Stimulated activated CD8-positive, alpha-beta memory T cell treated with anti-CD3 and anti-CD28 coated beads, Interleukin-4, amount 100 ng/mL, for 4 hours (primary cell): Measurements from ENCODE around the gene LRRN1.

ENCODE experiments used
- DNase-seq, 2 donors: peaks; one replicate each; pipeline ENCODE4 v3.0.0-alpha.2; 2020; ENCODE audit warnings: low read depth in 2 of 2, low spot score in 1 of 2

The LRRN1 gene

DNA sequence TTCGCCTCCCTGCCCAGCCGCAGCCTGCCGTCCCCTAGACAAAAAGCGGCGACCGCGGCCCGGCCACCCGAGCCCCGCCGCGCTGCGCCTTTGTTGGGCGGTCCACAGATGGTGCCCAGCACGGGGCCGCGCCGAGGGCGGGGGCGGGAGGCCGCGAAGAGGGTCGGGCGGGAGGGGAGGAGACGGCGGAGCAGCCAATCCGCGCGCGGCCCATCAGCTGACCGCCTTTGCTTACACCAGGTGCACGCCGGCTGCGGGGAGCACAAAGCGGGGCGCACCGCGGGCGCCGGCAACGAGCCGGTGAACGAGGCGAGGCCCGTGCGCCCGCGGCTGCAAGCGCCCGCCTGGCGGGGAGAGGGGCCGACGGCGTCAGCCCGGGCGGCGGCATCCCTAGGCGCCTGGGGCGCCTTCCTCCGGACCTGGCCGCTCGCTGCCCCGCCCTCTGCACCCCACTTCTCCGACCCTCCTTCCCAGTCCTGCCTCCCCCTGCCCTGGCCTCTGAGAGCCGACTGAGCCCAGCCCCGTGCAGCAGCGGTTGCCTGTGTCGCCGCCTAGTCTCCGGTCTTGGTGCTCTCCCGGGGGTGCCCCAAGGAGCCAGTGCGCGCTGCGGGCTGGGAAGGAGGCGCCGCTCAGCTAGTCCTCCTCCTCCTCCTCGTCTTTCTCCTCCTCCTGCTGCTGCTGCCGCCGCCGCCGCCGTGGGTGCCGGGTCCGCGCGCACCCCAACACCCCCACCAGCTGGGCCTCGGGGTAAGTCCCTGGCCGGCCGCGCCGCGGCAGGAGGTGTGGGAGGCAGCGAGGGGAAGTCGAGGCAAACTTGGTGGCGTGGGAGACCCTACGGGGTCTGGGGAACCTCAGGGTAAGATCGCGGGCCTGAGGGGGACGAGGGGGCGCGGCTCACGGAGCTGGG lies at the start of gene LRRN1:
Gene LRRN1, plus strand, starts transcription at position 259 of the 907 bp plus-strand sequence. CDS start 45,211 bp downstream, outside the sequence.
- DNase-seq, result peak in 1 of 2 donors; percentile 35

- no peak for DNase-seq
Measured at GRCh38 chr3:3753416-3753815, 45.8 kb upstream of the LRRN1 start.

DNA sequence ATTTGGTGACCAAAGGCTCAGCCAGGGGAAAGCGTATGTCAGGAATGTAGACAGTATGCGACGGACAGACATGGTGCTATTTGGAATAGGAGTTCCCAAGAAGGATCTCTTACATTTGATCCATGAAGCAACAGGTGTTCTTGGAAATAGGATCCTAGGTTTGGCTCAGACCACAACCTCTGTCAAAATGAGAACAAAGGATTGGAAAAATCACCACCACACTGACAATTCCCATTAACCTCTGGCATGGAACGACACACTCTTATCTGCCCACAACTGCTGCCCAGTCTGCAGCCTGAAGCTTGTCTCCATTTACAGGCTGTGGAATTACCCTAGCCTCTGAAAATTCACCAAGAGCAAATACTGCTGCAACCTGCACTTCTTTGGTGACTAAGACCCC lies 33.6 kb upstream of the LRRN1 start:
- no peak for DNase-seq

DNA sequence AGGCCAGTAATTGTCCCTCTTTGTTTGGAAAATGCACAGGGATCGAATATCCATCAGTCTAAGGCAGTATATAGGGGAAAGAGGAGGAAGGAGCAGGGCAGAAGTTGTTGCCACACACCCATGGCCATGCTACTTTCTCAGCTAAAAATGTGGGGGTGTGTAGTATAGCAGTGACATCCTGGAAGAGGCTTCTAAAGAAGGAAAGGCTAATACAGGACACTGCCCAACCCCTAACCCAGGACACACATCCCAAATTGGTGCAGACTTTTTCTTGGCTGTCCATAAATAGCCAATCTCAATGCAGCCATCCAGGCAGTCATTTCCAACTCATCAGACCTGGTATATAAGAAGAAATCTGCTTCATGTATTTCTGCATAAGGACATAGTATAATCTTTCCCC lies 33.1 kb upstream of the LRRN1 start:
- DNase-seq, result no peak

DNA sequence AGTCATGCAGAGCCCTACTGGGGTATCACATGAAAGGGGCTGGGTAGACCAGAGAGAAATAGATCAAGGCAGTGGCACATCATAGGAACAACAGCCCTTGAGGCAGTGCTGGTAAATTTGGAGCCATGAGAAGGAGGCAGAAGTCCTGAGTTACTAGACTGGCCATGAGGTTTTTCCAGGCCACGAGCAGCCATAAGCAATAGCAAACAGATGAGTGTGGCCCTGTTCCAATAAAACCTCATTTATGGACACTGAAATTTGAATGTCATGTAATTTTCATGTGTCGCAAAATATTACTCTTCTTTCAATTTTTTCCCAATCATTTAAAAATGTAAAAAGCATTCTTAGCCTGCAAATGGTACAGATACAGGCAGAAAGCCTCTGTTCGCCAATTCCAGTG lies 28.1 kb upstream of the LRRN1 start:
- no peak for DNase-seq

GRCh38 chr3:3771567-3771966 lies 27.7 kb upstream of the LRRN1 start:
- no peak for DNase-seq

GRCh38 chr3:3772338-3772737 lies 26.9 kb upstream of the LRRN1 start:
- DNase-seq, result no peak

DNA sequence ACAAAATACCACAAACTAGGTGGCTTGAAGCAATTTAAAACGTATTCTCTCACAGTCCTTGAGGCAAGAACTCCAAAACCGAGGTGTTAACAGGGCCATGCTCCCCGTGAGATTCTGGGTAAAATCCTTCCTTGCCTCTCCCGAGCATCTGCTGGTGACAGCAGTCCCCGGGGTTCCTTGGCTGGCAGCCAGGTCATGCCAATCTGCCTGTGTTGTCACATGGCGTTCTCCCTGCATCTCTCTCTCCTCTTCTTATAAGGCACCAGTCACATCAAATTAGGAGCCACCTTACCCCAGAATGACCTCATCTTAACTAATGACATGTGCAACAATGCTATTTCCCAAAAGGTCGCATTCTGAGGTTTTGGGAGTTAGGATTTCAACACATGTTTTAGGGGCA lies 26.3 kb upstream of the LRRN1 start:
- no peak for DNase-seq

DNA sequence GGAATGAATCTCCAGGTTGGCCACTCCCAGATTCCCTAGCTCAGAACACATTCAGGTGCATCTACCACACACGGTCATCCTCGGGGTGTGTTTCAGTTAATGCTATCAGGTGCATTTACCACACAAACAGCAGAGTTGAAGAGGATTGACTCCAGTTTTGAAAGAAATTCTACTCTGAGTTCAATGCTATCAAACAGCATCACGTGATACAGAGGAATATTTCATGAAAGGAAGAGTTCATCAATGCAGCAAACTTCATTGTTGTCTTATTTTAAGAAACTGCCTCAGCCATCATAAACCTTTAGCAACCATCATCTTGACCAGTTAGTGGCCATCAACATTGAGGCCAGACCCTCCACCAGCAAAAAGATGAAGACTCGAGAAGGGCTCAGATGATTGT lies 22.6 kb upstream of the LRRN1 start:
- DNase-seq, result no peak

GRCh38 chr3:3778216-3778615 lies 21.0 kb upstream of the LRRN1 start:
- DNase-seq, result no peak

- no peak for DNase-seq
Measured at GRCh38 chr3:3778641-3779270, 20.5 kb upstream of the LRRN1 start.

GRCh38 chr3:3782457-3782856 lies 16.8 kb upstream of the LRRN1 start:
- DNase-seq, result no peak

- DNase-seq, result no peak
Measured at GRCh38 chr3:3783210-3783609, 16.0 kb upstream of the LRRN1 start.

DNA sequence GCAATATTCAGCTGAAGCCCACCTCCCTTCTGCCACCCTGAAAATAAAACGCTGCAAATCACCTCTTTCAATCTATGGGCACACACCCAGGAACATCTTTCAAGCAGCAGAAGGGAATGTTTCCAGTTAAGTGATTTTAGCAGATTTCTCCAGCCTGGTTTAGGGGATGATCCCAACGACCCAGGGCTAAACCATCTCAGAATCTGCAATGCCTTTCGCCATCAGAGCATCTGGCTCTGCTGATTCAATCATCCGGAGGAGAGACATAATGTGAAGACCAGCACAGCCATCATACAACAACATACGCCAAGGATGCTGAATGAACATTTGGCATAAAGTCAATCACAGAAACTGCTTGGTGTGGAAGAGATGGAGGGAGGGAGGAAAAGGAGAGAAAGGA lies 15.5 kb upstream of the LRRN1 start:
- DNase-seq, result no peak

GRCh38 chr3:3792391-3792790 lies 6.8 kb upstream of the LRRN1 start:
- no peak for DNase-seq

GRCh38 chr3:3798631-3799113 lies 559 bp upstream of the LRRN1 start:
- DNase-seq, result peak in 1 of 2 donors; percentile 17

GRCh38 chr3:3800080-3800455 lies 837 bp downstream of the LRRN1 start:
- DNase-seq, result no peak

DNA sequence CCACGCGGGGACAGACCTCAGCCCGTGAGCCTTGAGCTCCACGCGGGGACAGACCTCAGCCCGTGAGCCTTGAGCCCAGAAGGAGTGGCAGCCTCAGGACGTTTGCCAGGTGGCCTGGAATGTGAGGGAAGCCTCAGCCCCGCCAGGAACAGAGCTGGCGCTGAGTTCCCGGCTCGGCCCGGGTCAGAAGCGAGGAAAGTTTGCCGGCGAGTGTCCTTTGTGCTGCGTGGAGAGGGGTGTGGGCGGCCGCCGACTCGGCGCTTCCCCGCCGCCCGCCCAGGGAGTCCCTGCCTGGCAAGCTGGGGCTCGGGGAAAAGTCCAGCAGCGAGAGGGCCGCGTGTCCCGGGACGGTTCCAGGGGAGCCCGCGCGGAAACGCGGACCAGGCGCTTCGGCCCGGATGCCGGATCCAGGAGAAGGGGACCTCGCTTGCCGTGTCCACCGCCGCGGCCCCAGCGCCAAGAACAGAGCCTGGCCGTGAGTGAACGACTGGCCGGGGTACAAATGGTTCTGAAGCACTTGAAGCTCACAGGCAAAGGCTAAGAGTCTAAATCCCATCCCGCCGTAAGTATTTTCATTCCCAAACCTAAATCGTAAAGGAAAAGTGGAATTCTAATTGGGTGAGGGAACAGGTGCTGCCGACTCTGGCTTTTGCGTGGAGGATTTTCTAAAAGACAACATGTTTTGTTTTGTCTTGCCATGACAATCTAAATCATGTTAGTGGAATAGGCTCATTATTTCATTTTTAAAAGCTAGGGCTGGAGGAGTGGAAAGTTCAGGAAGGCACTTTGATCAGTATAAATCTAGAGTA lies 1.7 kb downstream of the LRRN1 start:
- no peak for DNase-seq

- DNase-seq, result no peak
Measured at GRCh38 chr3:3801494-3801841, 2.2 kb downstream of the LRRN1 start.

GRCh38 chr3:3802046-3802445 lies 2.8 kb downstream of the LRRN1 start:
- no peak for DNase-seq

- DNase-seq, result no peak
Measured at GRCh38 chr3:3804560-3804959, 5.3 kb downstream of the LRRN1 start.

- no peak for DNase-seq
Measured at GRCh38 chr3:3806092-3806491, 6.9 kb downstream of the LRRN1 start.
